HG03095 (cell line): ENCODE results near the gene KDM1A.

Experiments
- ATAC-seq: cut with Tn5 transposase; IDR thresholded peaks from one replicate; pipeline ENCODE4 v1.9.1; 2021; ENCODE audit warnings: moderate library complexity; ENCODE audit not compliant: unreplicated experiment

The KDM1A gene

DNA sequence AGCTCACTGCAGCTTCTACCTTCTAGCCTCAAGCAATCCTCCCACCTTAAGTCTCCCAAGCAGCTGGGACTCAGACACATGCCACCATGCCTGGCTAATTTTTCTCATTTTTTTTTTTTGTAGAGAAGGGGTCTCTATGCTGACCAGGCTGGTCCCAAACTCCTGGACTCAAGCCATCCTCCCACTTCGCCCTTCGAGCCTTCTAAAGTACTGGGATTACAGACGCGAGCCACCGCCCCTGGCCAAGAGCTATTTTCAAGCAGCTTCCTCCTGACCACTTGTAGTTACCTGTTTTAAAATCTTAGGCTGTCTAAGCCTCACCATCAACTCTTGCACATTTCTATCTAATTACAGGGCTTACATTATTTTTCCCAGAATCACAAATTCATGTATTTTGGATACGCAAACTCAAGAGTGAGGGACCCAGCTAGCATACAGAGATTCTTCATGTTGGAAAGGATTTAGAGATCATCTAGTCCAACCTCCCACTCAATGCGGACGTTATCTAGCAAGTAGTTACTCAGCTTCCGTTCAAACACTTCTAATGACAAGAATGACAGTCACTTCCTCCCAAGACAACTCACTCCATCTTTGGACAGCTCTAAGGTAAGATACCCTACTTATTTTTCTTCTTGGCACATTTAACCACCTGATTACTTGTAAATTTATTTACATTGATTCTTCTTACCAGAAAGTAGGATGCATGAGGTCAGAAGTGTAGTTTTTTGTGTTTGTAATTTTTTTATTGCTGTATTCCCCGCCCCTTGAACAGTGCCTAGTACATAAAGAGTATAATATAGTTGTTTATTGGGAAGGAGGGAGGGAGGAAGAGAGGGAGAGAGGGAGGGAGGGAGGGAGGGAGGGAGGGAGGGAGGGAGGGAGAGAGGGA, 84.0 kb downstream of the KDM1A start:
- no peak for ATAC-seq

DNA sequence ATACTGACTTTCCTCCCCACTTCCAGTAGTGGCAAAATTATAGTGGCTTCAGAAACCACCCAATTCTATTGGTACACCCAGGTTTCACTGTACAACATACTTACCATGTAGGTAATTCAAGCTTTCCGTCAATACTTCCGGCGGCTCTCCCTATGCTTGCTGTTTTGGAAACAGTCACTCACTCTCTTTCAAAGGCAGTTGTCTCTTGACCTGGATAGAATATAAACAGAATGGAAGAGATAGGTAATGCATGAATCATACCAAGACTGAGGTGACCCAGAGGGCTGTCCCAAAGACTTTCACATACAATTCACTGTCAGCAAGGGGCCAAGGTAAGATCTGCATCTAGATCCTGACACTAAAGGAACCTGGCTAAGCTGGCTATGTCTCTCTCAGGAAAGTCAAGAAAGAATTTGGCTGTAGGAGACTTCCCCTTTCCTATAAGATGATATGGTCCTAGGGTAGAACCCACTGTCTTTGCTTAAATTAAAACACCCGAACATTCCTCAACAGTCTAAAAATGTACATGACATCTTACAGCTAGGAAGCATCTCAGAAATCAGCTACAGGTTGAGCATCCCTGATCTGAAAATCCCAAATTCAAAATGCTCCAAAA, 89.8 kb downstream of the KDM1A start:
- ATAC-seq, result no peak

DNA sequence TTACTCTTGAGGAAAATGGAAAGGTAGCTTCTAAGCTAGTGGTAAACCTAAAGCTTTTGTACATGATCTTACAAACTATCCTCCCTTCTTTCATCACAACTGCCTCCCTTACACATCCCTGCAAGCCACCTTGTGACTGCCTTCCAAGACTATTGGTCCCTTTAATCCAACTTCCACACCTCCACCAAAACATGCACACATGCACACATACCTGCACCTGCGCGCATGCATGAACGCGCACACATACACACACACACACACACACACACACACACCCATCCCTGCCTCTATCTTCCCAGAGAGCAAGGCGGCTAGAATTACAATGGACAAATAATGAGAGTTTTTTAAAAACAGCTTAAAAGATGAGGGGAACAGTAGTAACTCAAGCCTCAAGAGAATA, 91.1 kb downstream of the KDM1A start:
- ATAC-seq, result no peak

DNA sequence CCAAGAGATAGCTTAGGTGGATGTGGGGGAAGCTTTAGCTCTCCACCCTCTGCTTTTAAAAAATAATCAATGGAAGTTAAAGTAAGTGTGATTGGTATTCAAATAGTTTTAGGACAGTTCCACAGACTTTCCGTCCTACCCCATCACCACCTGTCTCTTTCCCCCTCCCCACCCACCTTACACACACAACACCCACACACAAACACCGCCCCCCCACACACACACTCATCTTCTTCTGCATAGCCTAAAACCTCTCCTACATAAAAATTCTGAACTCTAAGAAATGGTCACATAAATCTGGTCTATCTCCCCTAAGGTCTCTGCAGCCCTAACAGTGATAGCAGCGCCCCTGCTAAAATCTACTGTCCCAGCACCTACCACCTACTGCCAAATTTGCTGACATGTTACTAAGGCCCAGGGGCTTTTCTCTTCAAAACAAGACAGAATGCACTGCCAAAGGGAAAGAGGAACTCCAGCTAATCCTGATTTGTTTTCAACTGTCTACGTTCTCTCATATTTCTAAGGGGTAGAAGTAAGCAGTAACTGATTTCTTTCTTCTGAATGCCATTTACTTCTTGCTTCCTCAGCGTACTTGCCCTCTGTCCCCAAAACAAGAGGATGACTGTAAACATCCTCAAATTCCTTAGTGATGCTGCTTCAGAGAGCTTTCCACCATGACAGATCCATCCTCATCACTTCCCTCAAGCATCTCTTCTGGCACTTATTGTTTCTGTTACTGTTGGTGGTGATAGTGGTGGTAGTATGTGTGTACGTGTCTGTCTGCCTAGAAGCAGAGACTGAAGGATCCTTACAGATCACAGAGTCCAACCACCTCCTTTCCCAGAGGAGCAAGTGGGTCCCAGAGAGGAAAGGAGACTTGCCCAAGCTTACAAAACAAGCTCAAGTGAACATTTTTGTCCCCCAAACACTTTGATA, 92.6 kb downstream of the KDM1A start:
- ATAC-seq, result no peak

DNA sequence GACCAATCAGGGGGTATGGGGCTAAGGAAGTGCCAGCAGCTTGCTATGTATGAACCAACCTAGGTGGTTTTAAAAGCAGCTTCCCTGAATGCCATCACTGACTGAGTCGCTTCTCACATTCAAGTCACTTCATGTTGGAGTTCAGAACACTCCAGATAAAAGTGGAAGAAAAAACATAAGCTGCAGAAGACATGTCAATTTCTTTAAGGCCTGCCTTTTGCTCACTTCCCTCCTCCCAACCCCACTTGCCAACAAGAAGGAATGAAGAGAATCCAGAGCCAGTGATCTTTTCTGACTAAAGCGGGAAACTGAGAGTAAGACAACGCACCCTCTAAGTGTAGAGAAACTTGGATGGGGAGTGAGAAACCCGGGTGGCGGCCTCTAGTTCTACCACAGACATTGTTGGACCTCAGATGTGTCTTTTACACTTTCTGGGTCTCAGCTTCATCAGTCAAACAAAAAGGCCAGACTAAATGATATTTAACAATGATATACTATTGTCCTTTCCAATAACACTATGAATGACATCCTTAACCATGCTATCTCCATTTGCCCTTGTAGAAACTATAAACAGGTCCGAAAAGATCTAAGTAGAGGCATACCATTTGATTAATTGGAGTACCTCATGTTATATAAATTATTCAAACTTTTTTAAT, 95.3 kb downstream of the KDM1A start:
- ATAC-seq, result no peak

DNA sequence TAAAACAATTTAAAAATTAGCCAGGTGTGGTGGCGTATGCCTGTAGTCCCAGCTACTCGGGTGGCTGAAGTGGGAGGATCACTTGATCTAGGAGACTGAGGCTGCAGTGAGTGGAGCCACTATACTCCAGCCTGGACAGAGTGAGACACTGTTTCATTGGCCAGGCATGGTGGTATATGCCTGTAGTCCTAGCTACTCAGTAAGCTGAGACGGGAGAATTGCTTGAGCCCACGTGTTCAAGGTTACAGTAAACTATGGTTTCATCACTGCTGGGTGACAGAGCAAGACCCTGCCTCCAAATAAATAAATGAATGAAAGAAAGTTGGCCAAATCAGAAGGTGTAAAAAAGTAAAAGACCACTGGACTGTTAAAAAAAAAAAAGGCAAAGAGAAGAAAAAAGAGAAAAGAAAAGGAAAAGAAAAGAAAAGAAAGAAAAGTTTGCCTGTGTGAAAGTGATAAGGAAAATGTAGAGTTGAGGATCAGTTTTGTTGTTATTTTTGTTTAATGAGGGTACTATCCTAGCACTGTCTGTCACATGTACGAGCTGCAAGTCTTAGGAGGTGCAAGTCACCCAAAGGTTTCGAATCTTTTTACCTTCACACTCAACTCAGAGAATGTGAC, 97.1 kb downstream of the KDM1A start:
- ATAC-seq, result no peak

DNA sequence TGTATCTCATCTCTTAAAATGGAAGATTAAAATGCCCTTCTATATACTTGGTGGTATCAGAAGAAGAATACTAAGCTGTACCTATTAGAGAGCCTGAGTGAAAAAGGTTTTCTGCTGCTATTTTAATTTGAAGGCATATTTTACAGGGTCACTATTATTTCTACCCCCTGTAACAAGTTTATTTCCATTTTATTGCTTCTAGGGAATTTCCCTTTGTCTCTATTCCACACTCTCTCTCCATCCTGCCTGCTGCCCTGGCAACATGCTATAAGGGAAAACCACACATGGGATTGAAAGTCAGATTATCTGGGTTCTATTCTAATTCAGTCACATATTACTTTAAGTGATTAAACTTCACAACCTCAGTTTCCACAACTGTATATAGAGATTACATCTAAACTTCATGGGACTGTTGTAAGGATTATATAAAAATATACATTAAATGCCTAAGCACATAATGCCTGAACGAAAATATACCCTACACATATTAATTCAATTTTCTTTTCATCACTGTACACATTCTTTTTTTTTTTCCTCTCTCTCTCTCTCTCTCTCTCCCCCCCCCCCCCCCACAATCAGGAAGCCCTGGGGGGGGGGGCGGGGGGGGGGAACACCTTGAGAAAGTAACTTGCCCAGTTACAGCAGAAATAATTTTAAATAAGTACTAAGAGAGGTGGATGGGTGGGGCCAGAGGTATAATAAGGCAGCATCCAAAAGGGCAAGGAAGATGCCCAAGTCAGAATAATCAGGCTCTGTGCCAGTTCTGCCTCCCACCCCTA, 97.8 kb downstream of the KDM1A start:
- no peak for ATAC-seq

DNA sequence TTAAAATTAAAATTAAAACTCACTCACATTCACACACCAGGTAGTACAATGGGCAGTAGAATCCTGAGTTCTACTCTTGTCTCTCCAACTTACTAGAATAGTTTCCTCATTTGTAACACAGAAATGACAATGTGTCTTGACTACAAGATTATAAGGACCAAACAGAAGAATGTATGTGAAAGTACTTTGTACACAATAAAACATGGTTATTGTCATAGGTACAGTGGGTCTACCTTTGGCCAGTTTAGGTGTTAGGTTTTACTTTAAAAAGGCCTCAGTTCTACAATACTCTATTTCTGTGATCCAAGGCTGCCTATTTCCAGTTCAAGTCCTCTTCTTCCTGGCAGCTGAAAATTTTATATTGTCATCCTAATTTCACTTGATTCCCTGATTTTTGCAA, 99.1 kb downstream of the KDM1A start:
- no peak for ATAC-seq

DNA sequence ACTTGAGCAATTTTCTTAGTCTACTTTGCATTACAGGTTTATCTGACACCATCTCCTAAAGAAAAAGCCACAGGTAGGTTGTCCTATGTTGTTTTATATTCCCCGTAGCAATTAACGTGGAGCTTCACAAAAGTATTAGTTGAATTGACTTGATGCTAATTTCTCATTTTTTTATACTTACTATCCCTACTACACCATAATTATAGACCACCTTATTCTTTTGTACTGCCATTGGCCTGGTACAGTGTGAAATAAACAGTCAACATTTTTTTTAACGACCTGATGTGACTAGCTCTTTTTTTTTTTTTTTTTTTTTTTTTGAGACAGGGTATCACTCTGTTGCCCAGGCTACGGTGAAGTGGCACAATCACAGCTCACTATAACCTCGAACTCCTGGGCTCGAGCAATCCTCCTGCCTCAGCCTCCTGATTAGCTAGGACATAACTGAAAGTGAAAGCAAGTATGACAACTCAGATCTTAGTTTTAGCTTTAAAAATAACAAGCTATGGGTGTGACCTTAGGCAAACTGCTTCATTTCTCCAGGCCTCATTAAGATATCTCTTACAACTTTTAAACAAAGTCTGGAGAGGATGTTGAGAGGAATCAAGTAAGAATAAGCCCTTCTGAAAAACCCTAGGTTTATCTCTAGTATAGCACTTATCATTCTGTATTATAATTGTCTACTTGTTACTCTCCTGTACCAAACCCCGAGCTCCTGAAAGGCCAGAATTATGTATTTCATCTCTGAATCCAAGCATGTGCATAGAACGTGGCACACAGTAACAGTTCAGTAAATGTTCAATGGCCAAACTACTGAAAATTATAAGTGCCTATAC, 99.9 kb downstream of the KDM1A start:
- no peak for ATAC-seq

DNA sequence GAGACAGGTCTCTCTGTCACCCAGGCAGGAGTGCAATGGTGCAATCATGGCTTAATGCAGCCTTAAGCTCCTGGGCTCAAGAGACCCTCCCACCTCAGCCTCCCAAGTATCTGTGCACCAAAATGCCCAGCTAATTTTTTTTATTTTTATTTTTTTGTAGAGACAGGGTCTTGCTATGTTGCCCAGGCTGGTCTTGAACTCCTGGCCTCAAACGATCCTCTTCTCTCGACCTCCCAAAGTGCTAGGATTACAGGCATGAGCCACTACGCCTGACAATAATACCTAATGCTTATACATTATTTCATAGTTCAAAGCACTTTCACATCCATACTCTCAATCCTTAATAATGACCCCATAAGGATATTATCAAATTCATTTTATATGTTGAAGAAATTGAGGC, 101.1 kb downstream of the KDM1A start:
- no peak for ATAC-seq

DNA sequence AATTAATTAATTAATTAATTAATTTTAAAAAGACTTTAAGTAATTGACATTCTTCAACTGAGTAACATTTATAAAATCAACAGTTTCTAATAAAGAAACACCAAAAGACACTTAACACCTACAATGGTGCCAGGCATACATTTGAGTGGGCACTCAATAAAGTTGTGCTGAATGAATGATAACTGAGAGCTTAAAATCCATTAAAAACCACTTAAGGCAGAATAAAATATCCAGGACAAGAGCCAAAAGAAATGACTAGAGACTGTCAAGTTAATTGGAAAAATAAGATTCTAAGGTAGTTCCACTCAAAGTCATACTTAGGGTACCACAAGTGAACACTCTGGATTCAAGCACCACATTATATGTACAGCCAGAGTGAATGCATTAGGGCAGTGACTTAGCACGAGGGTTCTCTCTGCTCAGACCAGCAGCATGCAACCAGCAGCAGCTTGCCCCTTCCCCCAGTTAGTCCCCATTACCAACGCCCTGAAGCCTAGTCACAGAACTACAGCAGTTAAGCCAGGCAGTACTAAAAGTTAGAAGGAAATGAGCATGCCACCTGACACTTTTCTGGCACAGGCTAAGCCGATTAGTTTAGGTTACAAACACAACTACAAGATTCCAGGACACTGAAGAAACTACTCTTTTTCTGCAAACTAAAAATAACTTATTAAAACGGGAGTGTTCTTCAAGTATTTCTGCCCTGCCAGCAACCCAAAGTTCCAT, 102.9 kb downstream of the KDM1A start:
- no peak for ATAC-seq

DNA sequence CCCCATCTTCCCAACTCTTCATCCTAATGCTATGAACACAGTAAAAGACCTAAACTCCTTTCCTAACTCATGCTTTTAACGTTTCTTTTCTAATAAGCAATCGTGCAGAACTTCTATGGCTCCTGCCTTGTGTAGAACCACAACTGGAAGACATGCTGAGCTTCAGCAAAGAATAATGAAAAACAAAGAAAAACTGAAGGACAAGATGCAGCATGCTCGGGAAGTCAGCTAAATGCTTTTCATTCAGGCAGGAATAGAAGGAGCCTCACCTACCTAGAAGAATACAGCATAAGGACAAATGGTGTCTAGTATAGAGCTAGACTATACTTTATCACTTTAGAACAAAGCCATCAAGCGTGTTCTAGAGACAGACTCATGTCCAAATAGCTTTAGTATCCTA, 103.5 kb downstream of the KDM1A start:
- no peak for ATAC-seq

DNA sequence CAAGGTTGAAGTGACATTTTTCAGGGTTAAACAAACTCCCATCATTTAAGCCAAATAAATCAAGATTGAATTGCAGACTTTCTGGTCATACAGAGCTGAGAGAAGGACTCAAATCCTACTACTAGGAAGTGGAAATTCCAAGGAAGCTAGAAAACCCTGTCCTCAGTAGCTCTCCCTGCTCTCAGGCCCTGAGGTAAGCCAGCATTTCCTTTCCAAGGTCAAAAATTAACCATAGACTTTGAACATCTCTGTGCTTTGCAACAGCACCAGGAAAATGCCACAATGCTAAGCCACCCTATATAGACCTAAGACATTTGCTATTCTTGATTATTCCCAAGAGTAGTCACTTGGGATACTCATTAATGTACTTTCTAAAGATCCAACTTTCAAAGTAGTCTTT, 104.3 kb downstream of the KDM1A start:
- ATAC-seq, result no peak

DNA sequence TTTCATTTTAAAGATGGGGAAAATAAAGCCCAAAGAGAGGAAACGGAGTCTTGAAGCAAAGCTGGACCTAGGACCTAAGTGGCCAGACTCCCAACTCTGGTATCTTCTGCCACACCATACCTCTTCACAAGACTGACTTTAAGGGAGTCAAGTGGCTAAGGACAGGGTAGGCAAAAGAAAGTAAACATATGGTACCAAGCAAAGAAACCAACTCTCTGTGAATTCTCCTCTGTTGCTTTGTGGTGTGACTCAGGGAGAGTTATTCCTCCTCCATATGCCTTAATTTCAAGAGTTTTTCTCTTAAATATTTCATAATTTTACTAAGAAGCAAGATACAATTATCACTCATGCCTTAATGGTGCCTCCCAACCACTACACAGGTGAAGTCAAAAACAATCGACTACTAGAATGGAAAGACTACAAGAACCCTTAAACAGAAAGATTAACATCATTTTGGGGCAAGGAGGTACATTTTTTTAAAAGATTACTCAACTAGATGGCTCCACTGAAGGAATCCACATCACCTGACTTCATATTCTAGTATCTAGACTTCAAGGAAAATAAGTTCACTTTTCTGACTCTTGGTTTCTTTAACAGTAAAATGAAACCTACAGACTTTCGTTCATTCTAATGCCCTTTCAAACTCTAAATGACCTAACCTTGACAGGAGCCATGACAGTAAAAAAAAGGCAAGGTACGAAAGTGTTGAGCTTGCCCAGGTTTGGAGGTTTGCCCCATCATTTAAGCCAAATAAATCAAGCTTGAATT, 105.2 kb downstream of the KDM1A start:
- ATAC-seq, result no peak

DNA sequence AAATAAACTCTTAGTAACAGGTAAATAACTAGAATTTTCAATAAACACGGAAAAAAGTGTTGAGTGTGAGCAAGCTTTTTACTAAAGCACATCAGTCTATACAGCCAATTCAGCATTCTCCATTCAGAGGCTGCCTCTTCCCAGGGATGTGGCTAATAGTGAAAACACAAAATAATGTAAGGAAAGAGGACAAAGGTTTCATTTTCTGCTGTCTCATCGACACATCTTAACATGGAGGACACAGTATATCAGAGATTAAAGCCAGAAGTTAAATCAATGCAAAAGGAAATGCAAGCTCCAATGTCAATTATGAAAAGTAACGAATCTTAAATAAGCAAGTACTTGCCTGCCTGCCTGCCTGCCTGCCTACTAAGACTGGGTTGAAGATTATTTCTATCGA, 106.2 kb downstream of the KDM1A start:
- no peak for ATAC-seq

DNA sequence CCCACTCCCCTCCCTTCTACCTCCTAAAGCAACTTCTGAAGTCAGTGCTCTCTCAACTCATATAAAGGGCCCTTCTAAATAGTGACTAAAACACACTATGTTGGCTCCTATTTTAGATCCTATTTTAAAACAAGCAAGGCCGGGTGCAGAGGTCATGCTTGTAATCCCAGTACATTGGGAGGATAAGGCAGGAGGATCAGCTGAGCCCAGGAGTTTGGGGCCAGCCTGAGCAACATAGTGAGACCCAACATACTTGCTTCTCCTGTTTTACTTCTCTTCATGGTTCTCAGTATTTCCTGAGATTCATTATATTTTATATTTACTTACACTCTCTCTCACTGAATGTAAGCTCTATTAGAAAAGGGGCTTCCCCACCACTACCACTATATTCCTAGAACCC, 106.9 kb downstream of the KDM1A start:
- ATAC-seq, result no peak

DNA sequence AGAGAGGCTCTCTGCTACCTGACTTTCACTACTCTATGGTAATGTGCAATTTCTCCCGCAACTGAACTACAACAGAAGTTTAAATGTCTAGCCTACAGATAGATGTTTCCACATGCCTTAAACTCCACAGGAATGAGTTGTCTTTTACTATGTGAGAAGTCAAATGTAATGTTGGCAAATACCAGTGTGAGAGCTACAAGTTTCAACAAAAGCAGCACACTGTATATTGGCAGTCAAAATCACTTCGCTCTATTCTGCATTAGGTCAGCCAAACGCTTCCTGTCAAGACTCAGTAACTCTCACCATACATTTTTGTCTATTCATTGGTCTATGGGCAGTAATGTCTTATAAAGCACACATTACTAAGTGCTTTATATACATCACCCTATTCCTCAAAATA, 107.5 kb downstream of the KDM1A start:
- no peak for ATAC-seq

DNA sequence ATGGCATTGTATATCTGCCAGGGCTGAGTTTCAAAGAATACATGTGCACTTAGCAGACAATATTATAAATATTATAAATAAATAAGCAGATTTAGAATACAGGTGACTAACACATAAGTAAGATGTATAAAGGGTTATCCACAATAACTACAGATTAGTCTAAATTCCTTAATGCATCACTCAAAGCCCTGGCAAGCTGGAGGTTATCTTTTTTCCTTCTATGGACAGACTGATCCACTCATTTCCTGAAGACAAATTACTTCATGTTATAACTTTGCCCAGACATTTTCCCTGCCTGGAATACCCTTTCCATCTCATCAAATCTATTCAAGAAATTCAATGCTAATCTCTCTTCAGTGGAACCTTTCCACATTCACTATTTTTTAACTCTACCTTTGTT, 110.6 kb downstream of the KDM1A start:
- no peak for ATAC-seq
